Measurements from ENCODE around the gene CASZ1.
A peak's percentile ranks its signal among the peaks of the same experiment; 100 is the strongest.

The CASZ1 gene

GRCh38 chr1:10796029-10796944 lies at the start of gene CASZ1:
CASZ1 (minus strand) TSS chr1:10796646; CDS start chr1:10693889, 102,757 bp downstream.
- DNase-seq, result peak; percentile 85

DNA sequence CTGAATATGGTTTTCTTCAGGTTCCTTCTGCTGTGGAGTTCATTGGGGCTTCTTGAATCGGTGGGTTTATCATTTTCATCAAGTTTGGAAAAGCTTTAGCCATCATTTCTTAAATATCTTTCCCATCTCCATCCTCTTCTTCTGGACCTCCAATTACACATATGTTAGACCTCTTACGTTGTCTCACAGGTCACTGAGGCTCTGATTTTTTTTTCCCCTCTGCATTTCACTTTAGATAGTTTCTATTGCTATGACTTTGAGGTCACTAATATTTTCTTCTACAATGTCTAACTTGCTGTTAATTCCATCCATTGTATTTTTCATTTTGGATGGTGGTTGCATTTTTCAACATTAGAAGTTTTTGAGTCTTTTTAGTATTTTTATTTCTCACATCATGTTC lies 47.3 kb upstream of the CASZ1 start:
- no peak for DNase-seq

DNA sequence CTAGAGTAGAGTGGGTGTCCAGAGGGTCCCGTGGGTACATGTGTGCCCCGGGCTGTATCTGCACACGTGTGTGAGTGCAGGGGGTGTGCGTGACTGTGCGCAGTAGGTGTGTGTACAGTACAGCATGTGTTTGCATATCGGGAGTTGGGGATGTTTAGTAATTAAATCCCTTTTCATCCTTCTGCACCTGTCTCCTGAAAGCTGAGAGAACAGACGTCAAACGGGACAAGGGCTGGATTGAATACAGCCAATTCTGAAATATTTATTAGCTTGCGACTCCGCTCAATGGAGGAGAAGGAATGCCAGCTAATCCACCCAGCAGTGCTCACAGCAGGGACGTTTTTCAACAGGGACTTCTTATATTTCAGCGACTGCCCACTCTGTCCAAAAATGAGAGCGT lies 44.7 kb upstream of the CASZ1 start:
- DNase-seq, result no peak

DNA sequence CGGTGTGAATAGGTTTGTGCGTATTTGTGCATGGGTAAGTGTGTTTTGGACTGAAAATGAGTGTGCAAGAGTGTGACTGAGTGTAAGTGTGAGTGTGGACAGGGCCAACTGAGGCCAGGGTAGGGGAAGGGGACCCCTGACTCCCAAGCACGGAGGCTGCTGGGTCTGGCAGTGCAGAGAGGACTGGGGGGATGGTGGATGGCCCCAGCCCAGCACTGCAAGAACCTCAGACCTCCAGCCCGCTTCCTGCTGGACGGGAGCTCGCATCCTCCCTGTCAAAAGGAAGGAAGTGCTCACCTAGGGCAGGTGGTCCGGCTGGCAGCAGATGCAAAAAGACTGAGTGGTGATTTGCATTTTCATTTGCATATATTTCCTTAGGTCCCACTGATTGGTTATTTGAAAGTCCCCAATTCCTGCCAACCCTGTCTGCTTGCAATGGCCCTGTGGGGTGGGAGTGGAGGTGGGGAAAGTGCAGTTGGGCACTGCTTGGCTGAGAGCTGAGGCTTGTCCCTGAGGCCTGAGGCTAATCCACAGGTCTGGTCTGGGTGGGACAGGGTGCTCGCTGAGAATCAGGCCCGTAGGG lies 42.8 kb upstream of the CASZ1 start:
- DNase-seq, result no peak

- no peak for DNase-seq
Observed at GRCh38 chr1:10838541-10838940, 42.1 kb upstream of the CASZ1 start.

- DNase-seq, result no peak
Observed at GRCh38 chr1:10836726-10837125, 40.3 kb upstream of the CASZ1 start.

- DNase-seq, result peak; percentile 40
Observed at GRCh38 chr1:10835822-10836421, 39.5 kb upstream of the CASZ1 start.

GRCh38 chr1:10835421-10835820 lies 39.0 kb upstream of the CASZ1 start:
- DNase-seq, result no peak

- DNase-seq, result no peak
Observed at GRCh38 chr1:10834770-10835412, 38.4 kb upstream of the CASZ1 start.

DNA sequence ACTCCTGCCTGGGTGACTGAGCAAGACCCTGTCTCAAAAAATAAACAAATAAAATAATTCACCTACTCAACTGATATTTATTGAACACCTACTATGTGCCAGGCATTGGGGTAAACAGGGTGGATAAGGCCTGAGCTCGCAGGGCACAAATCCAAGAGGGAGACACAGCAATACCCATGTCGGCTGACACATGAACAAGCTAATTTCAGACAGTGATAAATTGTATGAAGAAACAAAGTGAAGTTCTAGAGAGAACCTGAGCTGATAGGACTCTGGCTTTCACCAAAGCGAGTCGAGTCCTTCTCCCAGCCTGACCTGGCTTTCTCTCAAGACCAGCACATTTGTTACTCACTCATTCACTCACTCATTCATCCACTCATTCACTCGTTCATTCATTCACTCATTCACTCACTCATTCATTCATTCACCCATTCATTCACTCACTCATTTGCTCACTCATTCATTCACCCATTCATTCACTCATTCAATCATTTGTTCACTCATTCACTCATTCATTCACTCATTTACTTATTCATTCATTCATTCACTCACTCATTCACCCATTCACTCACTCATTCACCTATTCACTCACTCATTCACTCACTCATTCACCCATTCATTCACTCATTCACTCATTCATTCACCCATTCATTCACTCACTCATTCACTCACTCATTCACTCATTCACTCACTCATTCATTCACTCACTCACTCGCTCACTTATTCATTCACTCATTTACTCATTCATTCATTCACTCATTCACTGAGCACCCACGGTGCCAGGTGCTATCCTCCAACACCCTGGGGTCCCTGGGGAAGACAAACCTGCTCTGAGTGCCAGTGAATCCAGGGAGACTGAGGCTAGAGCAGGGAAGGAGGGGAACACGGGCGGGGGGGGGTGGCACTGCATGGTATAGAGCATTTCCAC lies 37.4 kb upstream of the CASZ1 start:
- no peak for DNase-seq

DNA sequence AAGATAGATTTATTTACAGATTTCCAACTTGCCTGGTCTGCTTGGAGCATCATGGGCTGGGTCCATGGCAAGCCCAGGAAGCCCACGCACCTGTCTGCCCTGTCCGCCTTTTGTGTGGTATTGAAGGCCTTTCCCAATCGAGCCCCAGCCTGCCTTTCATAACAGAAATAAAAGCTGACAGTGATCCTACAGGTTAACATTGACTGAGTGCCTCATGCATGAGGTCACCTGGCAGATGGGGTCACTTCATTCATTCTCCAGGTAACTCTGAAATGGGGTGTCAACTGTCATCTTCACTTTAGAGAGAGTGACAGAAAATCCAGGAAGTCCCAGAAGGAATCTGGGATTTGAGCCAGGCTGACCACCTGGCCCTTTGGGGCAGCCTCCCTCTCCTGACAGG lies 36.3 kb upstream of the CASZ1 start:
- DNase-seq, result no peak

DNA sequence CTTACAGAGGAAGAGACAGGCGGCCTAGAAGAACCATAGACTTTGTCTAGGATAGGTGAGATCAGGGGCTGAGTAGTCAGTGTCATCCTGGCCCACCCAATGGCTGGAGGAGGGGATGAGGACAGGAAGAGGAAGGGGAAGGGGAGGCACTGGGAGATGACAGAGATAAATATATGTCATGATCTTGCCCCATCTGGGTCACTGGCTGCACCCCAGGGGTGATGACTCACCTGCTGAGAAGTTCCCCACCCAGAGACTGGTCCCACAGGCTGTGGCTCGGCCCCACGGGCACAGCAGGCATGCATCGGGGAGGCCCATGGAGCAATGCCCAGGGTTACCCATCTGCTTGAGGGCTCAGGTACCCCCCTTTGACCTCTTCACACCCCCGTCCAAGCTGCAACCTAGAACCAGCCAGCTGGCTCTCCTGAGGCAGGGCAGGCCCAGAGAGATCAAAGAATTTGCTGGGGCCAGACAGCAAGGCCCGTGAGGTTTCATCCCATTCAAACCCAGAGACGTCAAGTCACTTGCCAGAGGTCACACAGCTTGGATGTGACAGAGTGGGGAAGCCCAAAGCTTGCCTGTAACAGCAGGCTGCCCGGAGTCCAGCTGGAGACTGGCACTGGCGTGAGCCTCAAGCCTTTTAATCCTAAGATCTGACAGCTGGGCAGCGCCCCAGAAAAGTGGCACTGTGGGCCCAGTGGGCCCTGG lies 34.7 kb upstream of the CASZ1 start:
- DNase-seq, result no peak

GRCh38 chr1:10829965-10830515 lies 33.6 kb upstream of the CASZ1 start:
- DNase-seq, result no peak

GRCh38 chr1:10829067-10829818 lies 32.8 kb upstream of the CASZ1 start:
- no peak for DNase-seq

DNA sequence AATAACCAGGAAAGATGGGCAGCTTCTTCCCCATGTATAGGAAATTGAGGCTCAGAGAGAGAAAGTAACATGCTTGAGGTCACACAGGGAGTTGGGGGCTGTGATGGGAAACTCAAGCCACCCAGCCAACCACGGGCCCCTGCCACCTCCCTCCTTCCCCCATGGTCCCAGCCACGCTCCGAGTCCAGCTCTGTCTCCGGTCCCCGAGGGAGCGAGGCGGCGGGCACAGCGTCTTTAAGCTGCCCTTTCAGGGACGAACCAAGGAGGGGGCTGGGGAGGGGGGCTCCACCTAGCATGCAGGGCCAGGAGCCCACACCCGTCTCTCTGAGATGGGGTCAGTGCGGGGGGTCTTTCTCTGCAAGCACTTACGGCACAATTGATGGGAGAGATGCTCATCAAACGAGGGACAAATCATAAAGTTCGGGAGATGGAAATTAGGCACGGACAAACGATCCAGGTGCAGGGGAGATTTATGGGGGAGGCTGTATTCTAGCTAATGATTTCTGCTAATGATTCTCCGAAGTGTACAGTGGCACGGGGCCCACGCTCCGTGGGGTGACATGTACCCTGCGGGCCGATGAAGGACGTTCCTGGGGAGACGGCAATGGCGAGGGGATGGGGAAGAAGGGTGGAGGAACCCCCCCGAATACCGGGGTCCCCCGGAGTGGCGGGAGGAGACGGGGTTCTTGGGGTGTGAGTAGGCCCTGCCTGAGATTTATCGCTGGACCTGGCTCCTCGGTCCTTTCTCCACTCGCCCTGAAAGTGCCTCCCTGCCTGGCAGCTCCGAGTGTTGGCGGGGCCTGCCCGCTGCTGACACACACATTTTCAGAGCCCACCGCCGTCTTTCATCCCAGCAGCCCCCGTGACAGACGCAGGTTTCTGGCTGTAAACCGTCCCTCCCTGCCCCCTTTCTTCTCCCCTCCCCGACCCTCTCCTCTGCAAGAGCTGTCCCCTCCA lies 31.2 kb upstream of the CASZ1 start:
- DNase-seq, result no peak

DNA sequence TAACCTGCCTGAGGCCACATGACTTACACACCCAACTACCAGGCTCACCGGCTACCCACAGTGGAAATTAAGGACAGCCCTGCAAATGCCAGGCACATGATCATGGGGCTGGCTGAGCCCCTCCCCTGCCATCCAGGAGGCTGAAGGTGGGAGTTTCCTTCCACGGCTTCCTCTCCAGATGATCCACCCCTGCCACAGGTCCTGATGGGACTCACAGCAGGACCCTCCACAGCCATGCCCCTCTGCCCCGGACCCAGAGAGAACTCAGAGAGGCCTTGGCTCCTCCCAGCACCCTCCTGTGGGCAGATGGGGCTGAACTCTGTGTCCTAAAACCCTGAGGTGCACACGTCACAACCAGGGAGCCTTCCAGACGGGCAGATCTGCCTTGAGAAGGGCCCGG lies 29.1 kb upstream of the CASZ1 start:
- no peak for DNase-seq

DNA sequence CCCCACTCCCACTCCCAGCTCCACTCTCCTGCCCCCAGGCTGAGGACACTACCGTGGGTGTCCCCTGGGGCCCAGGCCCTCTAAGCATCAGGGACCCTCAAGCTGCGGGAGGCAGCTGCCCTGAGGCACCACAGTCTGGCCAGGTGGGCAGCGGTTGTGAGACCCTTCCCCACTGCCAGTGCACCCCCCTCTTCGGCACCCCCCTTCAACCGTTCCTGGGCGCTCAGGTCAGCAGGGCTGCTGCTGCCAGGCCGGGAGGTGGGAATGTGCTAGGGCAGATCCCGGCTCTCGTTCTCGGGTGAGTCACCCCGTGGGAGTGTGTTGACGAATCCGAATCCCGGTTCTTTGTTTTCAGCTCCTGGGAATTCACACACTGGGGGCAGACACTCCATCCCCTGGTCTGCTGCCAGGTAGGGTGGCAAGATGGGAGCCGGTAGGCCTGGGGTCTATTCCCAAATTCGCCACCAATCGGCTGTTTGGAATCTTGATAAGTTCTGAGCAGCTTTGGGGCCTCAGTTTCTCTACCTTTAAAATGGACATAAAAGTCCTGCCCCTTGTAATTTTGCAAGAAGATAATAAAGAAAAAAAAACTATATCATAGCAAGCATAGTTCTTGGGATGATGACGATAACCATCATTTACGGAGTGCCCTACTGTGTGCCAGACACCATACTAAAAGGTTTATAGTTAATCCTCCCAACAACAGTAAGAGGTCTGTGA lies 28.5 kb upstream of the CASZ1 start:
- peak; percentile 25 for DNase-seq

DNA sequence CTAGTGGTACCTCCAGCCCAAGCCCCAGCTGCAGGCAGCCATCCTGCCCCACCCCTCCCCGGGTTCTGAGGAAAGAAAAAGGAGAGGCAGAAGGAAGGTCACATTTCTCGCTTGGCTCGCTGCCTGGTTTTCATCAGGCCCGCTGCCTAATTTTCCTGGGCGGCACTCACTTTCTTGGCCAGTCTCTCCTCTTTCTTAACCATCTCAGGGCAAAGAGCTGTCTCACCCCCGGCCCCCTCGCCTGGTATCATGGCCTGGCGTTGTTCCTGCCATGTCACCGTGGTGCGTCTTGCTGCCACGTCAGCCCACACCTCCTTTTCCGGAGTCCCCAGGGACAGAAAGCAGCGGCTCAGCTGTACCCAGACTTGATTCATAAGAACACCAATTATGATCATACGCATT lies 26.6 kb upstream of the CASZ1 start:
- DNase-seq, result no peak

DNA sequence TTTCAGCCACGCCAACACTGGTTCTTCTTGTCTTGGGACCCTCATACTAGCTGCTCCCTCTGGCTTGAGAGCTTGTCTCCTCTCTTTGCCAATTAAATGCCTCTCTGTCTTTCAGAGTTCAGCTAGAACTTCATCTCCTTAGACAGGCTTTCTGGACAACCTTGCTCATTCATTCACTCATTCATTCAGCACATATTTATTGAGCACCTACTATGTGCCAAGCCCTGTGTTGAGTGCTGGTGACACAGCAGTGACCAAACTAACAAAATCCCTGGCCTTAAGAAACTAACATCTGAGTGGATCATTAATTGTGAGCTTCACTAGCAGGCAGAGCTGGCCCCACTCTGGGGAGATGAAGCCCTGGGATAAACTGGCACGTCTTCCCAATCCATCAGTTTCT lies 24.9 kb upstream of the CASZ1 start:
- no peak for DNase-seq
